GM12872 (cell line): ENCODE data around the gene ZNF865.

Experiments
- TF ChIP-seq, protein P1 (sequence below): IDR thresholded peaks from 3 replicates; pipeline ENCODE4 v1.5.1; 2011; ENCODE audit warnings: low read depth, mild to moderate bottlenecking, low read length, moderate library complexity; ENCODE audit not compliant: insufficient read depth

ZNF865 gene

GRCh38 chr19:55606471-55606787 is 982 bp downstream of the ZNF865 start:
- TF ChIP-seq, protein P1, sequence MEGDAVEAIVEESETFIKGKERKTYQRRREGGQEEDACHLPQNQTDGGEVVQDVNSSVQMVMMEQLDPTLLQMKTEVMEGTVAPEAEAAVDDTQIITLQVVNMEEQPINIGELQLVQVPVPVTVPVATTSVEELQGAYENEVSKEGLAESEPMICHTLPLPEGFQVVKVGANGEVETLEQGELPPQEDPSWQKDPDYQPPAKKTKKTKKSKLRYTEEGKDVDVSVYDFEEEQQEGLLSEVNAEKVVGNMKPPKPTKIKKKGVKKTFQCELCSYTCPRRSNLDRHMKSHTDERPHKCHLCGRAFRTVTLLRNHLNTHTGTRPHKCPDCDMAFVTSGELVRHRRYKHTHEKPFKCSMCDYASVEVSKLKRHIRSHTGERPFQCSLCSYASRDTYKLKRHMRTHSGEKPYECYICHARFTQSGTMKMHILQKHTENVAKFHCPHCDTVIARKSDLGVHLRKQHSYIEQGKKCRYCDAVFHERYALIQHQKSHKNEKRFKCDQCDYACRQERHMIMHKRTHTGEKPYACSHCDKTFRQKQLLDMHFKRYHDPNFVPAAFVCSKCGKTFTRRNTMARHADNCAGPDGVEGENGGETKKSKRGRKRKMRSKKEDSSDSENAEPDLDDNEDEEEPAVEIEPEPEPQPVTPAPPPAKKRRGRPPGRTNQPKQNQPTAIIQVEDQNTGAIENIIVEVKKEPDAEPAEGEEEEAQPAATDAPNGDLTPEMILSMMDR = no peak

DNA sequence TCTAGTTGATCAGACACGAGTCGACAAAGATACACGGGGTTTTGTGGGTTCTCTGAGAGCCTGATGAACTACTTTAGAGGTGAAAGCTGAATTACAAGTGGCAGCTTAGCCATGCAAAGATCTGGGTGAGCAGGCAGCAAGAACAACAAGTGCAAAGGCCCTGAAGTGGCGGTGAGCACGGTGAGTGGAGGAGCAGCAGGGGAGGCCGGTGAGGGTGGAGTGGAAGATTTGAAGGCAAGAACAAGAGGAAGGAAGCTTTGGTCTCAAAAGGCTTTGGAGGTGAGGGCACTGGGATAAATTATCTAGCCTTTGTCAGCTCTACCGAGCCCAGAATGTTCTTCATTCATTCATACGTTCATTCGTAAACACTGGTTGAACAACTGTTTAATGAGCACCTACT is 1.4 kb downstream of the ZNF865 start:
- TF ChIP-seq, protein P1 = no peak

DNA sequence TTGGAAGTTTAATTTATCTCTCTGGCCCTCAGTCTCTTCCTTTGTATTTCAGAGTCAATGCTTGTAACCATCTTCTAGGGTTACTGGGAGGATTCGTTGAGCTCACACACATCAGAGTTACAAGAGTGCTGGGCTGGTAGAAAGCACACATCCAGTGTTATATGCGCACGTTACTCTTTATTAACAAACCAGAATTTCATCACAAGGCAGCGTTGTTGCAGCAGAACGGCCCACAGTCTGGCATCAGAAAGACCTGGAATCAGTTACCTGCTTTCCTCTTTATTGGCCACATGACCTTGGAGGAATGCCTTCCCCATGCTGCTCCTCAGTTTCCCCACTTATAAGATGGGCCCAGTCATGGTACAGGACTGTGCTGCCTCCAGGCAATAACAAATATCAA is 3.9 kb downstream of the ZNF865 start:
- TF ChIP-seq, protein P1 = no peak

DNA sequence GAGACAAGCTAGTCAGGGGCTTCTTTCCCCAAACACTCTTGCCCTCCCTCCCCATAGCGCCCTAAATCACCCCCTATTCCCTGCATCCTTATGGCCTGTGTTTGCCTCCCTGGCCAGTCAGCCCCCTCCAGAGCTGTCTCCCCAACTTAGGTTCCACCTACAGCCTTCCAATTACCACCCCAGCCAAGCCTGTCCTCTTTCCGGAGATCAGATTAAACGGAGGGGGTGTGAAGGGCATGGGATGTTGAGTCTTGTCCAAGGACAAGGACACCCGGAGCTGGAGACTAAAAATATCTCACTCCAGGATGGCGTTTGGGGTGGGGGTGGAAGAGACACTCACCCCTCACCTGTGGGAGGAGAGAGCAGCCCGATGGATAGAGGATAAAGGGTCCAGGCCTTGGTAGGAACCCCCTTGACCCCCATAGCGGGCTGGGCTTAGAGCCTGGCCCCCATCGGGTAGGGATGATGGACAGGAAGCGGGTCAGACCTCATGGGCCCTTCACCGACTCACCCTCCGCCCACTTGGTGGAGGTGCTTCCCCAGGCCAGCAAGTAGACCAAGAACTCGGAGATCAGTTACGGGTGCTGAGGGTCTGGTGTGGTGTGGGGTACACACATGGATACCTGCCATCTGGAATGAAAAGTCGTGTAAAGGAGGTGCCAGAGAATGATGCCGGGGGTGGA is 6.0 kb downstream of the ZNF865 start:
- TF ChIP-seq, protein P1 = no peak

- TF ChIP-seq, protein P1 = no peak
Measured at GRCh38 chr19:55611983-55612645, 6.7 kb downstream of the ZNF865 start.

DNA sequence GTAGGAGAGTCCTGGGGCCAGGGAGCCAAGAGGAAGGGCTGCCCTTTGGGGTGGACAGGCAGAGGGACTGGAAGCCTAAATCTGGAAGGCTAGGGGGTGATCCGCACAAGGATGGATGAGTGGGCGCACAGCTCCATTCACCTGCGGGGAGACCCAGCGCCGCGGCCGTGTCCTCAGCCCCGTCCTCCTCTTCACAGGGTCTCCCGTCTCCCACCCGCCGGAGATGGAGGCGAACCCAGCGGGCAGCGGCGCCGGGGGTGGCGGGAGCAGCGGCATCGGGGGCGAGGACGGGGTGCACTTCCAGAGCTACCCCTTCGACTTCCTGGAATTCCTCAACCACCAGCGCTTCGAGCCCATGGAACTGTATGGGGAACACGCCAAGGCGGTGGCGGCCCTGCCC is 7.9 kb downstream of the ZNF865 start:
- TF ChIP-seq, protein P1 = no peak

- TF ChIP-seq, protein P1 = no peak
Measured at GRCh38 chr19:55613930-55614710, 8.7 kb downstream of the ZNF865 start.
